GM10248 (cell line): ENCODE results near the gene PRRC2B.

Experiments
- CTCF ChIA-PET: fragments of 300-600 bp; sonication (Branson Sonifier 250); formaldehyde crosslinking; extraction: SDS; loops from one replicate; lab custom pipeline; 2021; ENCODE audit warnings: antibody characterized with exemption; lab: Yijun Ruan, JAX
- POLR2A ChIA-PET: fragments of 350-650 bp; sonication (Branson Sonifier 250); formaldehyde crosslinking; extraction: SDS; loops from one replicate; lab custom pipeline; 2020; ENCODE audit warnings: antibody characterized with exemption; lab: Yijun Ruan, JAX
- DNase-seq: peaks from one replicate; pipeline ENCODE4 v3.0.0; 2012; ENCODE audit errors: extremely low spot score
- TF ChIP-seq, protein P1 (sequence below): IDR thresholded peaks from 2 replicates; pipeline ENCODE4 v1.5.1; 2012; ENCODE audit warnings: mild to moderate bottlenecking, low read depth; ENCODE audit errors: extremely low read depth, missing control alignments, control extremely low read depth

Gene PRRC2B

DNA sequence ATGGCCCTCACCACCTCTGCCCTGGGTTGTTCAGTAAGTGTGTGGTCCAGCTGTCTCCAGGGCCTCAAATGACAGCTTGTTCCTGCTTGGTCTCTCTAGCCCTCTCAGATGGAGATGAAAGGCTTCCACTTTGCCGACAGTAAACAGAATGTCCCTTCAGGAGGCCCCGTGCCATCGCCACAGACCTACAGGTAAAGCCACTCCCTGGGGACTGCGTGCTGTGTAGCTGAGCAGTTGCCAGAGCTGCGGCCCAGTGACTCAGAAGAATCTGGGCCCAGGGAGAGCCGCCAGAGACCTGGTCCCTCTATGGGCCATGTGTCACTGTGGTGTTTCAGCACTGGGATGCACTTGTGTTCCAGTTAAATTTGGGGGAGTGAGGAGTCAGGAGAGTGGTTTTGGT lies 98.2 kb downstream of the PRRC2B start:
- ChIA-PET CTCF (interaction anchor here (1.3 to 1.6 kb wide), 2 partner anchors 14 to 18 kb away, joined by 3 to 5 read pairs; no protein-coding TSS in a partner anchor), POLR2A (no interaction called here)
- TF ChIP-seq, protein P1, sequence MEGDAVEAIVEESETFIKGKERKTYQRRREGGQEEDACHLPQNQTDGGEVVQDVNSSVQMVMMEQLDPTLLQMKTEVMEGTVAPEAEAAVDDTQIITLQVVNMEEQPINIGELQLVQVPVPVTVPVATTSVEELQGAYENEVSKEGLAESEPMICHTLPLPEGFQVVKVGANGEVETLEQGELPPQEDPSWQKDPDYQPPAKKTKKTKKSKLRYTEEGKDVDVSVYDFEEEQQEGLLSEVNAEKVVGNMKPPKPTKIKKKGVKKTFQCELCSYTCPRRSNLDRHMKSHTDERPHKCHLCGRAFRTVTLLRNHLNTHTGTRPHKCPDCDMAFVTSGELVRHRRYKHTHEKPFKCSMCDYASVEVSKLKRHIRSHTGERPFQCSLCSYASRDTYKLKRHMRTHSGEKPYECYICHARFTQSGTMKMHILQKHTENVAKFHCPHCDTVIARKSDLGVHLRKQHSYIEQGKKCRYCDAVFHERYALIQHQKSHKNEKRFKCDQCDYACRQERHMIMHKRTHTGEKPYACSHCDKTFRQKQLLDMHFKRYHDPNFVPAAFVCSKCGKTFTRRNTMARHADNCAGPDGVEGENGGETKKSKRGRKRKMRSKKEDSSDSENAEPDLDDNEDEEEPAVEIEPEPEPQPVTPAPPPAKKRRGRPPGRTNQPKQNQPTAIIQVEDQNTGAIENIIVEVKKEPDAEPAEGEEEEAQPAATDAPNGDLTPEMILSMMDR, result no peak
- DNase-seq, result no peak

DNA sequence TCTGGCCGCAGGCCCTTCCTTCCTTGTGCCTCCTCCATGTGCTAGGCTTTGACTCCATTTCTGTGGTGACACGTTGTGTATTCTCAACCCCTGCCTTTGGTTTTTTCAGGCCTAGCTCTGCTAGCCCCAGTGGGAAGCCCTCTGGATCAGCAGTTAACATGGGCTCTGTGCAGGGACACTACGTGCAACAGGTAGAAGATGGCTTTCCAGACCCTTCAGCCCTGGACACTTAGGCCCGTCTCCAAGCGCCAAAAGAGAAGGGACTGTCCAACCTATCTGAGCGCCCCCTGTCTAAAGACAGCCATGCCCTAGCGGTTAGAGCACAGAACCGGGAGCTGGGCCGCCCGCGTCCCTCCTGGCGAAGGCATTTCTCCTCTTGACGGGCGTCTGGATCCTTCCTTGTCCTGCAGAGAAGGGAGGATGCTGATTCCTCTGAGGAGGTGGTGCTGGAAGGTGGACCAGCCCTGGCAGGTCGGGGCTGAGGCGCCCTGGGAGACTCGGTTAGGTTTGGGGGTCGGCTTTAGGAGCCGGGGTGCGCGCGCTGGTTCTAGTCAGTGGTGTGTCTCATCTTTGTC lies 100.5 kb downstream of the PRRC2B start:
- ChIA-PET POLR2A (no interaction called here), CTCF (interaction anchor here (1.1 kb wide), 1 partner anchor 16 kb away, joined by 4 read pairs; no protein-coding TSS in a partner anchor)
- DNase-seq, result no peak
- TF ChIP-seq, protein P1, result no peak

DNA sequence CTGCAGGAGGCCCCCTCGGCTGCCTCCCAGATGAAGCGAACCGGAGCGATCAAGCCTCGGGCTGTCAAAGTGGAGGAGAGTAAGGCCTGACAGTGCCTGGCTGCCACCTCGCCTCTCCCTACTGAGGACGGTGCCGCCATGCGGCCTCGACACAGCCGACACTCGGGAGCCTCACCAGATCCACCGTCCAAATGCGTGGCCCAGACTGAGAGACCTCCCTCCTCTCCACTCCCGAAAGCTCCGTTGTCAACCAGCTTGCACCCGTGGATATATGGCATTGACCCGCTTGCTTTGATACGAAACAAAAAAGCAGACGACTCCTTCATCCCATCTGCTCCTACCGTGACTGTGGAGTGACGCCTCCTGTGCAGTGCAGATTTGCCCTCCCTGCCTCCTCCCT lies 101.9 kb downstream of the PRRC2B start:
- CTCF ChIA-PET, result interaction anchor here (1.4 kb wide), 1 partner anchor 9 kb away, joined by 3 read pairs; no protein-coding TSS in a partner anchor
- POLR2A ChIA-PET, result no interaction called here
- no peak for DNase-seq
- TF ChIP-seq, protein P1, result no peak

DNA sequence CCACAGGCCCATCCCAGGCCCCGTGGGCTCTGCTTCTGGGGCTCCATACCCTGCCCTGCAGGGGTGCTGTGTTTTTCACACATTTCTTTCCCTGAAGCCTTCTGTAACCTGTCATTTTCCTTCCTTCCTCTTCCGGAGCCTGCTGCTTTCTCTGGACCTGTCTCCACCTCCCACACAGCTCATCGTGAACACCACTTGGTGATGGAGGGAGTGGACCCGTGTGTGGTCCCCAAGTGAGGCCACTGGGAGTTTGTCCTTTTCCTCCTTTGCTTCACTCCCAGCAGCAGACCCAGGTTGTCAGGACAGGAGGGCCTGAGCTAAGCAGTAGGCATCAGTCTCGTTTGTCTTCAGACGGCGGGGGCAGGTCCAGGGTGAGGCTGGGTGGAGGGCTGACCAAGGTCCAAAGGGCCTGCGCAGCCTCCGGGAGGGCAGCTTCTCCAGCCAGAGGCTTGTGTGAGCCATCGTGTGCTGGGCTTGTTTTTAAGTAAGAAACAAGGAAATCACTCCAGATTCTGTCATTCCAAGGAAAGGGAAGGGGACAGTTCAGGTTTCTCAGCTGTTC lies 103.0 kb downstream of the PRRC2B start:
- DNase-seq, result no peak
- POLR2A ChIA-PET, result no interaction called here
- CTCF ChIA-PET, result interaction anchor here (1.4 kb wide), 1 partner anchor 10 kb away, joined by 3 read pairs; no protein-coding TSS in a partner anchor
- TF ChIP-seq, protein P1, result no peak

DNA sequence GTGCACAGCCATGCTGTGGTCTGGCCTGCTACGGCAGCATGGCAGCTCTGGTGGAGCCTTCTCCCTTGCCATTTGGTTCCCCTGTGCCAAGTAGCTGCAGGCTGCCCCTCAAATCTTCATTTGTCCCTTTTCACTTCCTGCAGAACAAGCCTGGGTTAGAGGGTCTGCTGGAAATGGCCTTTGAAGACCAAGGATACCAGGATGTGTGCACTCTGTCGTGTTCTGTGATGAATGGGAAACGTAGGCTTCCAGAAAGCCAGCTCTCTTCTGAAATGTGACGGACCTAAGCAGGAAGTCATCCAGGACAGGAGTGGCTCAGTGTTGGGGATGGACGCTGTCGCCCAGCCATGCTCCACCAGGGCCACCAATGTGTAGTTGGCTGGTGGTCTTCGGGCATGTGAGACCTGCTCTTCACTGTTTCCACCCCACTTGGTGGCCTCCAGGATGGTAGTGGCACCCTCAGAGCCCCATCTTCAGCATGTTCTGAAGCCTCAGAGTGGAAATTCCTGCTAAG lies 105.4 kb downstream of the PRRC2B start:
- TF ChIP-seq, protein P1, result no peak
- DNase-seq, result no peak
- ChIA-PET POLR2A (no interaction called here), CTCF (interaction anchor here (1.0 to 2.2 kb wide), 4 partner anchors 14 to 256 kb away, joined by 3 to 5 read pairs (median 3); no protein-coding TSS in a partner anchor)

DNA sequence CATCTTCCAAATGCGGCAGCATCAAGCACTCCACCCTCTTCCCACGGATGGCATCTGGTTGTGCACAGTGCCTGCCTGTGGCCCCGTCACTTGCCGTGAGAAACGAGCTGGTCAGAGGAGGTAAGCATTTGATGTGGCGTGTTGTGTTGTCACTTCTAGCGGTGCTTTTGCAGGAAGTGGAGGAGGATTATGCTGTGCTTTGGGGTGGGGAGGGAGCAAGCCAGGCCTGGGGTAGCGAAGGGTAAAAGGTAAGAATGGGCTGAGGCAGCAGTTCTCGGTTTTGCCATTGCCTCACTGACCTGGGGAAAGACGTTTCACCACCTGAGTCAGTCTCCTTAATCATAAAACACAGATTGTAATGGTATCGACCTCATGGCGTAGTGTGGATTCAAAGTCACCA lies 106.5 kb downstream of the PRRC2B start:
- ChIA-PET POLR2A (no interaction called here), CTCF (interaction anchor here (2.2 kb wide), 1 partner anchor 22 kb away, joined by 5 read pairs; no protein-coding TSS in a partner anchor)
- DNase-seq, result no peak
- TF ChIP-seq, protein P1, result no peak
